Measurements from ENCODE around the gene KLRB1. TPM values are rescaled to one million over a fixed set of nuclear protein-coding genes. Genes with fewer than 3 reads are reported as not detected.

KLRB1 gene
- total RNA-seq (2022; extraction: Qiagen RNA extraction) = not detected in 5 replicates

GRCh38 chr12:9607716-9608115 lies at the start of gene KLRB1:
Gene KLRB1 (minus strand): TSS chr12:9607916. CDS start chr12:9607839, 77 bp downstream.

Other genes with a start within 250 kb of the KLRB1 start
- 0.52 to 0.96 TPM (median 0.72 TPM) in 5 replicates for gene CLEC2D, start 61.8 kb upstream of the KLRB1 start, total RNA-seq (2022; extraction: Qiagen RNA extraction)
- gene CLECL1, start 125.2 kb upstream of the KLRB1 start, total RNA-seq (2022; extraction: Qiagen RNA extraction) = not detected in 5 replicates
- gene CD69, start 153.0 kb upstream of the KLRB1 start, total RNA-seq (2022; extraction: Qiagen RNA extraction) = not detected in 5 replicates
- gene KLRF1, start 219.6 kb upstream of the KLRB1 start, total RNA-seq (2022; extraction: Qiagen RNA extraction) = not detected in 5 replicates